Effector CD4-positive, alpha-beta T cell (primary cell): ENCODE data around the gene SDK2.

Experiments used
- DNase-seq: peaks from one replicate; pipeline ENCODE4 v3.0.0-alpha.2; 2020

SDK2 gene

GRCh38 chr17:73533127-73533526, 111.1 kb downstream of the SDK2 start:
- no peak for DNase-seq

- no peak for DNase-seq
Observed at GRCh38 chr17:73532421-73532901, 111.8 kb downstream of the SDK2 start.

GRCh38 chr17:73531158-73531557, 113.1 kb downstream of the SDK2 start:
- DNase-seq, result no peak

DNA sequence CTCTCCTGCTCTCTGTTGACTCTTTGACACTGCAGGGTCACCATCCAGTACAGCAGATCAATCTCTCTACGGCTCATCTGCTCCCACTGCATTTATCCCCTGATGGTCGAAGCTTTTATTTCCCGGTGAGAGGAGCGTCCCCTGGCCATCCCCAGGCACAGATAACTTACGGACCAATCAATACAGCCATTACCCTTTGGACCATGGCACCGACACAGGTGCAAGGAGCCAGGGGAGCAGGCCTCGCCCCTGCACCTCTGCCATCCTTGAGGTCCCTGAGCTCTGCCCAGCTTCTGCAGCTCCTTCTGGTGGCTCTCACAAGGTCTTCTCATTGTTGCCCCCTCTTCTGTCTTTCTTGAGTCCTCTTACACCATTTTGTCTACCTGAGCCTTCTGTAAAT, 115.6 kb downstream of the SDK2 start:
- no peak for DNase-seq

DNA sequence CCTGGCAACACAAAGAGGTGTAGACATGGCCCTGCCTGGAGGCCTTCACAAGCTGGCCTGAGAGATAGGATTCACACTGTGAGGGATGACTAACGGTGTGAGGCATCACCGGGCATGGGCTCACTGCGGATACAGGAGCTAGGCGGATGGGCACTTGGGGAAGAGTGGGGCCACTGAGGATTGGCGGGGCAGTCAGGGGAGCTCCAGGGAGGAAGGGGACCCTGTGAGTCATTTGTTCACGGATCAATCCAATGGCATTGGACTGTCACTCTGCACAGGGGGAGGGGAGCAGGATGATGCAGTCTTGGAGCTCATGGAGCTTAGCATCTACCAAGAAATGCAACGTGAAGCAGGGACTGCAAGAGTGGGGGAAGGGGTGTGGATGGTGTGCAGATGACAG, 117.3 kb downstream of the SDK2 start:
- DNase-seq, result no peak

DNA sequence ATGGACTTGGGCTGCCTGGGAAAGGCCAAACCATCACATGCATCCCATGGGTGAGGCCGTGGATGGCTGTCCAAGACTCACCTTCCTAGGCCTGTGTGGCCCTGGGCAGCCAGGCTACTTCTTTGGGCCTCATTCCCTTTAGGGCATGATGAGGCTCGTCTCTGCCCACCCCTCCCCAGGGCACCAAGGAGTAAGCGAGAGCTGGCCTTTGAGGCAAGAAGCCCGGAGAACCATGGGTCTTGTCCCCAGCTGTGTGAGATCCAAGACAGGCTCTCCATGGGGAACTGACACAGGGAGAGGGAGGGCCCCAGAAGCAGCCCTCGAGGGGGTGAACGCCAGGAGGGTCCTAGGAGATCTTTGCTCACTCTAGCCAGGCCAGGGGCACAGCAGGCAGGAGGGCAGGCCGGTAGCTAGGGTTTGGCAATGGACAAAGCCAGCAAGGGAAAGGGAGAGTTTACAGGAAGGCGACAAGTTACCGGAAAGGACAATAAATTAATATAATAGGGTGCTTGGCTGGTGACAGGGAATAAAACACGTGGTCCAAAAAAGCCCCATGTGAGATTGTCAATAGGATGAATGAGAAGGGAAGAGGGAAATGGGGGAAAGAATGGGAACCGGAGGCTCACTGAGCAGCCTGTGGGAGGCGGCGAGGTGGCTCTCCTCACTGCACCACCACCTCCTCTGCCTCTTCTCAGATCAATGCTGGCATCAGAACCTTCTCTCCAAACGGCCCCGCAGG, 119.1 kb downstream of the SDK2 start:
- DNase-seq, result no peak

- DNase-seq, result no peak
Observed at GRCh38 chr17:73522696-73523095, 121.5 kb downstream of the SDK2 start.

GRCh38 chr17:73522107-73522506, 122.1 kb downstream of the SDK2 start:
- DNase-seq, result no peak

DNA sequence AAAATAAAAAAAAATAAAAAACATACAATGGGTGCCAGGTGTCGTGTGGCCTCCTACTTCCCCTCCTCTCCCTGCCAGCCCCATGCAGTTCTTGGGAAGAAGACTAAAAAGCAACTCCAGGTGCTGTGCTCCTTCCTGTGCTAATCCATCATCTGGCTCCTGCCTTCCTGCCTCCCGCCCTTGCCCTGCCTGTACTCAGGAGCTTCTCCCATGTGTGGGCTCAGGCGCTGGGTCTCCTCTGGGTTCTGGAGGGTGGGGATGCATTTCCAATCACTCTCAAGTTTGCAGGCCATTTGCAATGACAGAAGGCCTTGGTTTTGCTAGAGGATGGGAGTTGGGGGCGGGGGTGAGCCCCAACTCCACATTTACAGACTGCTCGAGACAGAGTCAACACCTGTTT, 122.9 kb downstream of the SDK2 start:
- no peak for DNase-seq

GRCh38 chr17:73520369-73520761, 123.9 kb downstream of the SDK2 start:
- DNase-seq, result no peak

GRCh38 chr17:73519714-73520368, 124.4 kb downstream of the SDK2 start:
- DNase-seq, result no peak

- no peak for DNase-seq
Observed at GRCh38 chr17:73519011-73519410, 125.2 kb downstream of the SDK2 start.

DNA sequence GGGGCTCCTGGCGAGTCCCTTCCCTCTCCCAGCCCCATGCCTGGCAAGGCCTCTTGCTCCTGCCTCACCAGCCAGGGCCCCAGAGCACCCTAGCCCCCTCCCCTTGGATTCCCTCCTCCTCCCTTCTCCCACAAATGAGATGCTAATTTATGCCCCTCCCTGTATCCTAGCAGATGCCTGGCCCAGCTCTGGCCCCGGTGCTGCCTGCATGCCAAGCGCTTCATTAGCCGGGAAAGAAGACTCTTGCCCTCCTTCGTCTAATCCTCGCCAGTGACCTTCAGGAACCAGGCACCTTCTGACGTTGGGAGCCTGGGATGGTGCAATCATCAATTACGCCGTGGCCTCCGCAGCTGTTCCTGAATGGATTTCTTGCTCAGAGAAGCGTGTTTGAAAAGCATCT, 127.8 kb downstream of the SDK2 start:
- DNase-seq, result no peak

DNA sequence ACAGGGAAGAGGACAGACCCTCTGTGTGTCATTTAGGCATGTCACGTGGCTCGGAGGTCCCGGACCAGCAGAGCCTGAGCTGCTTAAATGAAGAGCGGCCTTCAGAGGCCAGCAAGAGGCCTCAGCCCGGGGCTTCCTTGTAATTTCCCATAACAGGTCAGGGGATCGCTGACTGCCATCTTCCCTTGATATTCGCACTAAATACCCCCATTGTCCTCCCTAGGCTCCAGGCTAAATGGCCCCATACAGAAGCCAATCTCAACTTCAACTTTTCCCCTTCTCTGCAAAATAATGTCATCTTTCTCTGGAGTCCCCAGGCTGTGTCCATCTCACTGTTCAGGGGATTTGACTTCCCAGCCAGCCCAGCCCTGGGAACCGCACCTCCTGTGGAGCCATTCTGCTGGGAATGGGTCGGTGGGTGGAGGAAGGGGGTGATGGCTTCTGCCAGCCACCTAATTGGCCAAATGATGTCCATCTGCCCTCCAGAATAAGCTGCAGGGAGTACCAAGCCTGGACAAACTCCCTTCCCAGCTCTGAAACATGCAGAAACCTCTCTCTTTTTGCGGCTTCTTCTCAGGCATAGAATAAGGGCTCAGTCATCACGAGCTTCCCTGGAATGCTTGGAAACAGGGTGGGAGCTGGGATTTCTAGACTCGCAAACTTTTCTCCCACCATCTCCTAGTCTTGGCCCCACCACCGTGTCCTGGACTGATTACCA, 129.9 kb downstream of the SDK2 start:
- no peak for DNase-seq

DNA sequence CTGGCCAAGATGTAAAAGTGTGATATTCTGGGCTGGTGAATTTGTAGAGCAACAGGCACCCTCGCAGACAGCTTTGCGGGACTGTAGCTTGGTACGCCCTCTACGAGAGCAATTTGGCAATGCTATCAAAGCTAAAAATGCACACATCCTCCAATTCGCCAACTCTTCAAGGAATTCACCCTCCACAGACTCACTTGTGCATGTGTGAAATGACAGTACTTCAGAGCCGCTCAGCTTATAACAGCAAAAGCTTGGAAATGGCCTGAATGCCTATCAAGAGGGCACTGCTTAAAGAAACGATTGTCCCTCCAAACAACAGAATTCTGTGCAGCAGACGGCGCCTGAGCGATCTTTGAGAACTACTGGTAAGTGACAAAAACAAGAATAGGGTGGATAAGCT, 130.8 kb downstream of the SDK2 start:
- DNase-seq, result no peak

GRCh38 chr17:73511719-73512115, 132.5 kb downstream of the SDK2 start:
- no peak for DNase-seq

- no peak for DNase-seq
Observed at GRCh38 chr17:73510981-73511718, 133.1 kb downstream of the SDK2 start.

- DNase-seq, result no peak
Observed at GRCh38 chr17:73508931-73509605, 135.2 kb downstream of the SDK2 start.

- DNase-seq, result no peak
Observed at GRCh38 chr17:73508057-73508930, 136.0 kb downstream of the SDK2 start.

DNA sequence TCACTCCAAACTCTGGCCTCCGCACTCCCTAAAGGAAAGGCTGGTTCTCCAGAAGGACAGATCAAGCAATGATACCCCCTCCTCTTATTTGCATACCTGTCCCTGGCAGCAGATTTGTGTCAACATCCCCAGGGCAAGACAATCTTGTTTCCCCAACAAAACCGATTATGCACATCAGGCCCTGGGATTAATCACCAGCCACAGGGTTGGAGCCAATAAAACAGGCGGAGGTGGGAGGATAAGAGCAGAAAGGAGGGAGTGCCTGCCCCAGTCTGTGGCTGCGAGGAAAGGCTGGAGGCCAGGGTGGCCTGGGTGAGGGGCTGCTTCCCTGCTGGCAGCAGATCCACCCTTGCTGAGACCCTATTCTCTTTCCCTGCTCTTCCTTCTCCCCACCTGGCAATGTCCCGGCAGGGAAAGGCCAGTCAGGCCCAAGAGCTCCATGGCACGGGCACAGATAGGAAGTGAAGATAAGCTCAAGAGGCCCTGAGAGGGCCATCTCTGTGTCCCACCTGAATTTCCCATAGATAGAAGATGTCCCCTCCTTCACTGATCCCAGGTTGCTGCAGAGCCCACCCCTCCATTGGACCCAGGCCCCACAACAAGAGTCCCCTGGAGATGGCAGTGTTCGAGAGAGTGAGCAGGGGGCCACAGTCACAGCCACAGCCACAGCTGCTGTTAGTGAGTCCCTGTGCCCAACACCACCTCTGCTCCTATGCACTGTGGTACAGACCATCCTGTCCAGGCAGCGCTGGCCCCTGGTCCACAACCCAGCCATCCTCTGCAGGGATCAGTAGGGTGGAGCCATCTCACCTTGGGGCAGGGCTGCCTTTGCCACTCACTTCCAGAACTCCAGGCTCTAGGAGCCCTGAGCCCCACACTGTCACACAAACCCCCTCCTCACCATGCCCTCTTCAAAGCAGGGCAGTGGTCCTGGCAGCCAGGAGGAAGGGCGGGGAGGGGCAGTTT, 137.5 kb downstream of the SDK2 start:
- no peak for DNase-seq
